ENCODE data around the gene SMTNL1. TPM values are rescaled to one million over a fixed set of nuclear protein-coding genes. Genes with fewer than 3 reads are reported as not detected.

The SMTNL1 gene
- polyA plus RNA-seq, 1 experiment = not detected

- H3K27ac ChIP-seq (ENCODE audit: low read depth, low read length) = peak overlapping the region; percentile 57
- H3K4me3 ChIP-seq (ENCODE audit: low read depth, low read length) = peak overlapping the region; percentile 85
- H3K27me3 ChIP-seq (ENCODE audit: control insufficient read depth, insufficient read depth, low read length) = no peaks in the 10 kb centered on the region
- no peak for DNase-seq (ENCODE audit: low read depth, low spot score)
- no peaks in the 10 kb centered on the region; the same call in 1 of the 2 replicates for H3K9me3 ChIP-seq (ENCODE audit: control insufficient read depth, insufficient read depth, low read length)
- POLR2A ChIA-PET = interaction anchor here (0.6 to 0.8 kb wide), 3 partner anchors 9 to 55 kb away, joined by 3 to 5 read pairs (median 3); no protein-coding TSS in a partner anchor
- no peak for TF ChIP-seq CTCF (IDR thresholded peaks at IDR 0.05; ENCODE audit: low read depth, low read length)
- CTCF ChIA-PET = interaction anchor here (0.6 to 6.4 kb wide), 7 partner anchors 12 to 56 kb away, joined by 3 to 52 read pairs (median 4); partner anchors contain the start of gene RTN4RL2
These were observed 22.7 kb upstream of the SMTNL1 start for GRCh38 chr11:57514538-57515331.

GRCh38 chr11:57515332-57516060, 21.9 kb upstream of the SMTNL1 start, which contains the start of gene SLC43A1:
SLC43A1 (minus strand) TSS chr11:57515702; CDS start chr11:57514111, 1,591 bp downstream.
- no peaks in the 10 kb centered on the region; the same call in 1 of the 2 replicates for H3K9me3 ChIP-seq (ENCODE audit: control insufficient read depth, insufficient read depth, low read length)
- peak within 1 kb of the TSS; percentile 57 for H3K27ac ChIP-seq (ENCODE audit: low read depth, low read length)
- H3K27me3 ChIP-seq (ENCODE audit: control insufficient read depth, insufficient read depth, low read length) = no peaks in the 10 kb centered on the region
- DNase-seq (ENCODE audit: low read depth, low spot score) = no peak
- no peak for TF ChIP-seq CTCF (IDR thresholded peaks at IDR 0.05; ENCODE audit: low read depth, low read length)
- POLR2A ChIA-PET = interaction anchor here (0.5 kb wide), 1 partner anchor 1064 kb away, joined by 3 read pairs; no protein-coding TSS in a partner anchor
- H3K4me3 ChIP-seq (ENCODE audit: low read depth, low read length) = peak within 1 kb of the TSS; percentile 85
- CTCF ChIA-PET = interaction anchor here (0.9 to 6.4 kb wide), 9 partner anchors 11 to 129 kb away, joined by 3 to 52 read pairs (median 8); partner anchors contain the start of gene RTN4RL2

GRCh38 chr11:57516061-57516443, 21.3 kb upstream of the SMTNL1 start:
- no peak for TF ChIP-seq CTCF (IDR thresholded peaks at IDR 0.05; ENCODE audit: low read depth, low read length)
- no peaks in the 10 kb centered on the region for H3K27me3 ChIP-seq (ENCODE audit: control insufficient read depth, insufficient read depth, low read length)
- H3K27ac ChIP-seq (ENCODE audit: low read depth, low read length) = no peak overlapping the region
- no peak for DNase-seq (ENCODE audit: low read depth, low spot score)
- peak overlapping the region; percentile 85 for H3K4me3 ChIP-seq (ENCODE audit: low read depth, low read length)
- no peaks in the 10 kb centered on the region; the same call in 1 of the 2 replicates for H3K9me3 ChIP-seq (ENCODE audit: control insufficient read depth, insufficient read depth, low read length)
- POLR2A ChIA-PET = interaction anchor here (0.5 kb wide), 1 partner anchor 1064 kb away, joined by 3 read pairs; no protein-coding TSS in a partner anchor
- CTCF ChIA-PET = interaction anchor here (0.9 to 6.4 kb wide), 9 partner anchors 11 to 129 kb away, joined by 3 to 52 read pairs (median 5); partner anchors contain the start of gene RTN4RL2

GRCh38 chr11:57521116-57521515, 16.3 kb upstream of the SMTNL1 start:
- ChIA-PET CTCF (interaction anchor here (0.7 to 2.3 kb wide), 5 partner anchors 28 to 1002 kb away, joined by 3 to 11 read pairs (median 4); no protein-coding TSS in a partner anchor), POLR2A (no interaction called here)
- Histone ChIP-seq H3K27me3 (ENCODE audit: control insufficient read depth, insufficient read depth, low read length) (no peaks in the 10 kb centered on the region), H3K27ac (ENCODE audit: low read depth, low read length) (no peak overlapping the region), H3K9me3 (ENCODE audit: control insufficient read depth, insufficient read depth, low read length) (no peaks in the 10 kb centered on the region), H3K4me3 (ENCODE audit: low read depth, low read length) (no peak overlapping the region)
- TF ChIP-seq CTCF (IDR thresholded peaks at IDR 0.05; ENCODE audit: low read depth, low read length) = no peak
- no peak for DNase-seq (ENCODE audit: low read depth, low spot score)
